ENCODE results near the gene RAMACL.

- TF ChIP-seq CTCF (IDR thresholded peaks at IDR 0.05; ENCODE audit: low read depth, low read length), result no peak
- no peak for TF ChIP-seq MYC (IDR thresholded peaks at IDR 0.05; ENCODE audit: low read depth, low read length)
- no peak for TF ChIP-seq POLR2A (IDR thresholded peaks at IDR 0.05; ENCODE audit: extremely low read depth, insufficient read length)
These were observed 6.1 kb downstream of the RAMACL start for GRCh38 chr6:166580076-166581050.

Data from NB4 (cell line).